GM12878 (cell line): ENCODE measurements around the gene RASA4.
"Not testable (repeated sequence)": the region's sequence is repeated elsewhere in the genome, so short reads cannot be mapped to it uniquely, and the experiment has no call there.

Experiments
- CHD2 ChIP-seq: IDR thresholded peaks from 2 replicates; pipeline ENCODE4 v1.6.1; 2011; ENCODE audit warnings: low read depth, low read length, improper control_type of control experiment, borderline replicate concordance
- E2F4 ChIP-seq: IDR thresholded peaks from 2 replicates; pipeline ENCODE4 v1.6.1; 2012; ENCODE audit warnings: low read depth, low read length, improper control_type of control experiment
- EZH2 ChIP-seq: IDR thresholded peaks from 2 replicates; pipeline ENCODE4 v1.6.1; 2012; ENCODE audit warnings: low read depth, mild to moderate bottlenecking, control low read depth, inconsistent platforms, low read length, borderline replicate concordance; ENCODE audit not compliant: control insufficient read depth
- HDGF ChIP-seq: fragments of 450-650 bp; IDR thresholded peaks from 2 replicates; pipeline ENCODE4 v1.6.1; 2016; ENCODE audit warnings: antibody characterized with exemption
- JUND ChIP-seq: IDR thresholded peaks from 2 replicates; pipeline ENCODE4 v1.6.1; 2012; ENCODE audit warnings: low read depth, mild to moderate bottlenecking, low read length, improper control_type of control experiment, moderate library complexity
- SREBF2 ChIP-seq: IDR thresholded peaks from 2 replicates; pipeline ENCODE4 v1.6.1; 2012; ENCODE audit warnings: mild to moderate bottlenecking, low read length
- YY1 ChIP-seq: IDR thresholded peaks from 2 replicates; pipeline ENCODE4 v1.6.1; 2011; ENCODE audit warnings: low read depth, mild to moderate bottlenecking, low read length
- TF ChIP-seq, protein P1 (sequence below), 3 experiments: IDR thresholded peaks in 2 of 3; conservative IDR thresholded peaks in 1 of 3; 2 replicates each; pipeline ENCODE4 v1.5.1; 2011; ENCODE audit warnings: low read depth in 3 of 3, low read length in 3 of 3, mild to moderate bottlenecking in 3 of 3, control low read depth in 2 of 3, moderate library complexity in 2 of 3, inconsistent platforms in 1 of 3, mixed read lengths in 1 of 3; ENCODE audit not compliant: control insufficient read depth in 2 of 3, insufficient read depth in 1 of 3; ENCODE audit errors: extremely low read depth in 1 of 3

GRCh38 chr7:102635354-102635753, 18.8 kb upstream of the RASA4 start:
- not testable (repeated sequence) for TF ChIP-seq SREBF2, E2F4, YY1, HDGF, CHD2, EZH2, JUND
- TF ChIP-seq, protein P1, sequence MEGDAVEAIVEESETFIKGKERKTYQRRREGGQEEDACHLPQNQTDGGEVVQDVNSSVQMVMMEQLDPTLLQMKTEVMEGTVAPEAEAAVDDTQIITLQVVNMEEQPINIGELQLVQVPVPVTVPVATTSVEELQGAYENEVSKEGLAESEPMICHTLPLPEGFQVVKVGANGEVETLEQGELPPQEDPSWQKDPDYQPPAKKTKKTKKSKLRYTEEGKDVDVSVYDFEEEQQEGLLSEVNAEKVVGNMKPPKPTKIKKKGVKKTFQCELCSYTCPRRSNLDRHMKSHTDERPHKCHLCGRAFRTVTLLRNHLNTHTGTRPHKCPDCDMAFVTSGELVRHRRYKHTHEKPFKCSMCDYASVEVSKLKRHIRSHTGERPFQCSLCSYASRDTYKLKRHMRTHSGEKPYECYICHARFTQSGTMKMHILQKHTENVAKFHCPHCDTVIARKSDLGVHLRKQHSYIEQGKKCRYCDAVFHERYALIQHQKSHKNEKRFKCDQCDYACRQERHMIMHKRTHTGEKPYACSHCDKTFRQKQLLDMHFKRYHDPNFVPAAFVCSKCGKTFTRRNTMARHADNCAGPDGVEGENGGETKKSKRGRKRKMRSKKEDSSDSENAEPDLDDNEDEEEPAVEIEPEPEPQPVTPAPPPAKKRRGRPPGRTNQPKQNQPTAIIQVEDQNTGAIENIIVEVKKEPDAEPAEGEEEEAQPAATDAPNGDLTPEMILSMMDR (IDR thresholded peaks at IDR 0.05 in 2 of 3, conservative IDR thresholded peaks at IDR 0.05 in 1 of 3; ENCODE audit: control insufficient read depth in 2 of 3, extremely low read depth in 1 of 3, insufficient read depth in 1 of 3, low read depth in 3 of 3, low read length in 3 of 3): not testable (repeated sequence)
